OCI-M2 (cell line): ENCODE measurements around the gene PRELID3B.

Experiments used
- DNase-seq: peaks from one replicate; lab custom pipeline; 2025; ENCODE audit not compliant: unreplicated experiment; lab: John Stamatoyannopoulos, UW

Gene PRELID3B

GRCh38 chr20:59010995-59011873 is 31.4 kb downstream of the PRELID3B start:
- no peak for DNase-seq

- DNase-seq: no peak
Measured at GRCh38 chr20:59010321-59010994, 32.1 kb downstream of the PRELID3B start.

- DNase-seq: no peak
Measured at GRCh38 chr20:59008715-59009336, 33.8 kb downstream of the PRELID3B start.

- no peak for DNase-seq
Measured at GRCh38 chr20:59007665-59008511, 34.7 kb downstream of the PRELID3B start.

- DNase-seq: no peak
Measured at GRCh38 chr20:59006864-59007664, 35.5 kb downstream of the PRELID3B start, which contains the start of gene CTSZ. Gene CTSZ (minus strand): TSS chr20:59007254. CDS start chr20:59007128, 126 bp downstream.

GRCh38 chr20:59006167-59006863 is 36.3 kb downstream of the PRELID3B start:
- DNase-seq: no peak

GRCh38 chr20:59005523-59006166 is 36.9 kb downstream of the PRELID3B start:
- DNase-seq: no peak

GRCh38 chr20:59004763-59005522 is 37.6 kb downstream of the PRELID3B start:
- DNase-seq: no peak

GRCh38 chr20:59004493-59004762 is 38.2 kb downstream of the PRELID3B start:
- DNase-seq: no peak

- no peak for DNase-seq
Measured at GRCh38 chr20:59003836-59004492, 38.6 kb downstream of the PRELID3B start.

- no peak for DNase-seq
Measured at GRCh38 chr20:59002874-59003399, 39.6 kb downstream of the PRELID3B start.

- no peak for DNase-seq
Measured at GRCh38 chr20:59002388-59002787, 40.2 kb downstream of the PRELID3B start.

GRCh38 chr20:59001449-59002171 is 41.0 kb downstream of the PRELID3B start:
- no peak for DNase-seq

- no peak for DNase-seq
Measured at GRCh38 chr20:59001068-59001448, 41.5 kb downstream of the PRELID3B start.

GRCh38 chr20:59000326-59000725 is 42.3 kb downstream of the PRELID3B start:
- DNase-seq: no peak

GRCh38 chr20:58998656-58999055 is 43.9 kb downstream of the PRELID3B start:
- no peak for DNase-seq

GRCh38 chr20:58997141-58997770 is 45.3 kb downstream of the PRELID3B start:
- no peak for DNase-seq
